Amniotic stem cell (primary cell): ENCODE measurements around the gene ELFN1.
"Not testable (repeated sequence)": the region's sequence is repeated elsewhere in the genome, so short reads cannot be mapped to it uniquely, and the experiment has no call there.

ENCODE experiments used
- DNase-seq: peaks from one replicate; lab custom pipeline; 2025; lab: John Stamatoyannopoulos, UW

ELFN1 gene

DNA sequence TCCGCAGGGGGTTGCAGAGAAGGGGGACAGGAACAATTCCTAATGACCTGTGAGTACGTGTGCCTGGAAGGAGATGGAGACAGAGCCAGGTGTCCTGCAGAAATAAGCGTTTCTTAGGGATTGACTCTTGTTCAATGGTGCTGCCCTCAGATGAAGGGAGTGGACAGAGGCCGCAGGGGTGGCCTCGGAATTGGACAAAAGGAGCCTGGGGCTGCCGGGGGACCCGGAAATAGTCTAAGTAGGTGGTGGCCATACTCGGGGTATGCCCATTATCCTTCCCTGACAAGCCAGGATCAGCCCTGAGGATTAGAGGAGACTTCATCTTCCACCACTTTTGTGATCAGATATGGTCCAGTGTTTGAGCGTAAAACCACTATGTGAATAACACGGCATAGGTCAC is 39.2 kb downstream of the ELFN1 start:
- DNase-seq: no peak

DNA sequence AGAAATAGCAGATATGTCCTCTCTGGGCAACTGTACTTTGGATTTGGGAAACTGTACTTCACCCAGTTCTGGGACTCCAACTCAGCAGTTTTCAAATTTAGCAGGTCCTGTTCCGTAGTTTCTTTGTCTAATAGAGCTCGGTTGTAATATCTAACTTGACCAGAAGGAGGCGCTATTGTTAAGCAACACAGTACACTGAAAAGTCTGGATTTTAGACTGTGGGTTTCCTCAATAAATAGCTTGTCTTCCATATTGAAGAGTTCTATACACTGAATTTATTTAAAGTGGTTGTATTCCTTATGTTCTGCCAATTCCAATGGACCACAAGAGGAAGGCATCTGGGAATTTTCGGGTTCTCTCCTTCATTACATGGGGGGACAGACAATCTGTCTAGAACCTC is 39.8 kb downstream of the ELFN1 start:
- DNase-seq: no peak

DNA sequence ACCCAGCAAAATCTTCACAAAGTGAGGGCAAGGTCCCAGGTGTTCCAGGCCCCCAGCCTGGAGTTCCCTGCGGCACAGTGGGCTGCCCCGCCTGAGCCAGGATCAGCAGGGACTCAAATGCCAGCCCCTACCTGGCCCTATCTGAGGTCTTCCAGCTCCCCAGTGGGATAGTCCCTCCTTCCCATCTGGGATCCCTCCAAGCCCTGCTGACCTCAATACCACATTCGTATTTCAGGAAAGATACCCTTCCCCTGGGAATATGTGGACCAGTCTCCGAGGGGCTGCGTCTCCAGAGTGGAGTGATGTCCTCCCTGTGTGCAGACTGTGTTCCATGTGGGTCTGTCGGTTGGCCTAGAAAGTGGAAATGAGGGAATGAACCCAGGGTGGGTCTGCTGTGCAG is 40.9 kb downstream of the ELFN1 start:
- no peak for DNase-seq

DNA sequence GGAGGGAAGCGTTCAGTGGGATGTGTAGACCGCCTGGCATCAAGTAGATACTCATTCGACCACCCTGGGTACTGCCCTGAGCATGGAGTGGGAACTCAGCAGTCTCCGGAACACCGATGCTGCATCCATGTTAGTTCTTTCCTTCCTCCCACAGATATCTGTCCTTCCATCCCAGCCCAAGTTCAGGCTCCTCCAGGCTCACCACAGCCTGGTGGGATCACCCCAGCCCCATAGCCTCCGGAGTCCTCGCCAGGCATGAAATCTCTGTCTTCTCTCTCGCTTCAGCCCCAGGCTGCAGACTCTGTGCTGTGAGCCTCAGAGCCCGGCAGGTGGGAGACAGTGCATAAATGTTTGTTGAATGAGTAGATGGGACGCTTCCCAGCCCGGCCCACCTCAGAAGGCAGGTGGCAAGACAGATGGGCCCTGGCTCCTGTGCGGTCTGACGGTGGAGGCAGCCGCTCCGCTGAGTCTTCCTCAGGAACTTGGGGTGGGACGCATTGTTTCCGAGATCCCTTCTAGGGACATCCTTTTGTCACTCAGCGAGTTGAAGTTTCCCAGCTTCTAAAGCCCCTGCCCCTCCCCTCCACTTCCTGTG is 42.9 kb downstream of the ELFN1 start:
- no peak for DNase-seq

DNA sequence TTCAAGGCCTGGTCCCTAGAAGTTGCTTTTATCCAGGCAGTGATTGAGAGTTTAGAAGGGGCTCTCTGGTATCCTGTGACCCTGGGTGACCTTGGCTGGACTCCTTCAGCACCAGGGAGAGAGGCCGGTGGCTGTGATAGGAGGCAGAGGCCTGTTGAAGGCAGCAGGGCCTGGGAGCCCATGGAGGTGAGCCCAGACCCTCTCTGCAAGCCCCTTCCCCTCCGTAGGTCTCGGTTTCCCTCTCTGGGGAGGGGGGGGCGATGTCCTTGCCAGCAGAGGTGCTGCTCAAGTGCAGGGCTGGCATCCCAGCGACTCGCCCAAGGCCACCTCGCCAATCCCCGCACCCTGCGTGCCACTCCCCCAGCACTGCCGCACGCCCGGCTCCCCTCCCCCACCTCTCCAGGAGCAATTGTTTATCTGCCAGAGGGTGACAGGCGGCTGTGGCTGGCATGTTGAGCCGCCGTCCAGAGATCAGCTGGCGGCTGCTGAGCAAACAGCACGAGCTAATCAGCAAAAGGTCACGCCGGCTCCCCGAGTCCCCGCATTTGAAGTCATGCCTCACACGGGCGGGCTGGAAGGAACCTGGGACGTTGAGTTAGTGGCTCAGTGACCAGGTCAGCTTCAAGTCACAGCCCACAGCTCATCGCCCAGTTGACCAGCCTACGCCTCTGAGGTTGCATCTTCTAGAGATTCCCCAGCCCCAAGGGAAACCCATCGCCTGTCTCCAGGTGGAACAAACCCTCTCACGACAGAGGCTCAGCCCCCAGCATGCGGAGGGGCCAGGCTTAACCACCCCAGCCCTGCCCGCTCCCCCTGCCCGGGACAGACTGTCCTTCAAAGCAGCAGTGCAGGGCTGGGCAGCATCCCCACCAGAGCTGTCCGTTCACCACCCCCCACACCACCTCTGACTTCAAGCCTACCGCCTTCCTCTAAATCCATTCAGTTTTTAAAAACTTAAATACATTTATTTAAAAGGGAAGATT is 43.7 kb downstream of the ELFN1 start:
- DNase-seq: no peak

DNA sequence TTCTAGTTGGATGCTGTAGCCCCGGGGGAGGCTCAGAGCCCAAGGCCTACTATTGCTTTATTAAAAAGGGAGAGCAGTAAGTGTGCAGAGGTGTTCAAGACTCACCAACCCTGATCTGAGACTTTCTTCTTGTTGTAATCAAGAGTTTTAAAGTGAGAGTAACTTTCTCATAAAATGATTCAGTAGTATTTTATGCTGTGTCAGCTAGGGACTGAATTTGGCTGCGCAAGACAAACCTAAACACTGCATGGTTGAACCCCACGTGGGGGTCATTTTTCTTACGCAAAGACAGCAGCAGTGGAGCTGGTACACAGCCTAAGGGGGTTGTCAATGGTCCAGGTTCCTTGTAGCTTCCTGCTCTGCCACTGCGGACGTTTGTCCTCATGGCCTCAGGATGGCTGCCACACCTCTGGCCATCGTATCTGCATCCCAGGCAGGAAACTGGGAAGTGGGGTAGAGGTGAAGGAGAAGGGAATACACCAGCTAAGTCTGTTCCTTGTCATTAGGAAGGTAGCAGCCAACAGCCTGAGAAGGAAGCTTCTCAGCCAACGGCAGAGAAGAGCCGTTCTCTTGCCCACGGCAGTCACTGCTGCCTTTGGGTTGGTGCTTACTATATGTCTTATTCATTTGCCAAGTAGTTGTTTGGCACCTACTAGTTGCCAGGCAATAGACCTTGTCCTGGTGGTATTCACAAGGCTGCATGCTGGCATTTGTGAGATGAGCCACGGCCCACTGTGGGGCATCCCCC is 44.7 kb downstream of the ELFN1 start:
- no peak for DNase-seq

DNA sequence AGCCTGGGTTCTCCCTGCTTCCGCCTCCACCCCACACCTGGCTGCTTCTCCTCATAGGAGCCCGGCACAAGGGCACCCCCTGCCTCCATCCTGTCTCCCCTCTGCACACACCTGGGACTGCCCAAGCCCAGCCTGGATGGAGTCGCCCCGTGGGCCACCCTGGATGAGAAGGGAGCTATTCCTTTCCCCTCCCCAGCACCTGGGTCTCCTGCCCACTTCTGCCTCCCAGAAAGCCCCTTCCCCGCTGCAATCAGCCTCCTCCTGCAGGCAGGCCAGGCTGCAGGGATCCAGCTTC is 45.2 kb downstream of the ELFN1 start:
- no peak for DNase-seq

DNA sequence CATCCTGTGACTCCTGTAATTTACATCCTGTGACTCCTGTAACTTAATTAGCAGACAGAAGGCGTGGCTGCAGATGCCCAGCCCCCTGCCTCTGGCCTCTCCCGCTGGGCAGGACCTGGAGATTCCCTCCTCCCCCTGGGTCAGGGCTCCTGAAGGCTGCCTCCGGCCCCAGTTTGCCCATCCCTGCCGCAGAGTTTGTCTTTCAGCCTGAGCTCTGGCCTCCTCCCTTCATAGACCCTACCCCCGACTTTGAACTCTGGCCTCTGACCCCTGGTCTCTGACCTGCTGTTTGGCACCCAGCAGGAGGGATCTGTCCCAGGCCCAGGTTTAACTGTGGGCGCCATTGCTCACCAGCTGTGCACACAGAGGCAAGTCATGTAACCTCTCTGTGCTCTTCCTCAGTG is 45.6 kb downstream of the ELFN1 start:
- no peak for DNase-seq

DNA sequence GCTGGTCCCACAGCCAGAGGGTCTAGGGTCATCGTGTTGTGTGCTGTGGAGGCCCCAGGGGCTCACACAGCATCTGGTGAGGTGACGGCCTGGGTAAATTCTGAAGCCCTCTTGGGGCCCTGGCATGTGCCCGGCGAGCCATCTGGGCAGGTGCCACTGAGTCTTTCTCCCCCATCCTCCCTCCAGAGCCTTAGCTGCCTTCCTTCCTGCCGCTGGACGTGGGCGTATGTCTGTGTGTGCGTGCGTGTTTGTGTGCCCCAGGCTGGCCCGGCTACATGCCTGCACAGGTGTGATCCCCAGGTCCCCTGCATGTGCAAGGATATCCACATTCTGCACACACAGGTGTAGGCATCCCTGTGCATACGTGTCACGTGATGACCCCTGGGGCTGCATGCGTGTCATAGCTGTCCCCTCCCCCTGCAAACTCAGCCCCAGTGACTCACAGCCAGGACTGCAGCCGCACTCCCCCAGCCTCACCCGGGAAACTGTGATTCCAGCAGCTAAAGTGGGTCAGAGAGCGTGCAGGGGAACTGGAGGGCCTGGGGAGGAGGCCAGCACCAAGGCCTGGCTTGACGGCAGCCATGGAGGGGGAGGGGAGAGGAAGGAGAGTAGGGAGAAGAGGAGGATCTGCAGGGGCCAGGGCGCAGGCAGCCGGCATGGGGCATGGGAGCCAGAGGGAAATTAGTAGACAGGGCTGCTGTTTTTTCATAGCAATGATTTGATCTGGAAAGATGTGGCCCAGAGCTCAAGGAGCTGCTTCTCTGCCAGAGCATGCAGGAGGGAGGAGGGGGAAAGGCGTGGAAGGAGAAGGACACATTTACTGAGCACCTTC is 46.4 kb downstream of the ELFN1 start:
- no peak for DNase-seq

DNA sequence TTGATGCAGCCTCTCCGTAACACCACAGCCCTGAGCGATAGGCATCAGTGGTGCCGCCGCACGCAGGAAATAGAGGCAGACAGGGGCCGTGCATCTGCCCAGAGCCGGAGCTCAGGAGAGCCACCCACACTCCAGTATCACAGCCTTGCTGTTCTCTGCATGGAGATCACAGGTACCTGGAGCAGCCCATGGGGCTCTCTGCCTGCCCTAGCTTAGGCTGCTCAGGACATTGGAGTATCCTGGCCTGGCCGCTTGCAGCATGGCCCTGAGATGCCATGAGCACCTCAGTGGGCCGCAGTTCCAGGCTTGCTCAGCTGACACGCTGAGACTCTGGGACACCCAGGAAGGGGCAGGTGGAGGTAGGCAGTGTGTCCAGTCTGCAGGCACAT is 47.0 kb downstream of the ELFN1 start:
- no peak for DNase-seq

DNA sequence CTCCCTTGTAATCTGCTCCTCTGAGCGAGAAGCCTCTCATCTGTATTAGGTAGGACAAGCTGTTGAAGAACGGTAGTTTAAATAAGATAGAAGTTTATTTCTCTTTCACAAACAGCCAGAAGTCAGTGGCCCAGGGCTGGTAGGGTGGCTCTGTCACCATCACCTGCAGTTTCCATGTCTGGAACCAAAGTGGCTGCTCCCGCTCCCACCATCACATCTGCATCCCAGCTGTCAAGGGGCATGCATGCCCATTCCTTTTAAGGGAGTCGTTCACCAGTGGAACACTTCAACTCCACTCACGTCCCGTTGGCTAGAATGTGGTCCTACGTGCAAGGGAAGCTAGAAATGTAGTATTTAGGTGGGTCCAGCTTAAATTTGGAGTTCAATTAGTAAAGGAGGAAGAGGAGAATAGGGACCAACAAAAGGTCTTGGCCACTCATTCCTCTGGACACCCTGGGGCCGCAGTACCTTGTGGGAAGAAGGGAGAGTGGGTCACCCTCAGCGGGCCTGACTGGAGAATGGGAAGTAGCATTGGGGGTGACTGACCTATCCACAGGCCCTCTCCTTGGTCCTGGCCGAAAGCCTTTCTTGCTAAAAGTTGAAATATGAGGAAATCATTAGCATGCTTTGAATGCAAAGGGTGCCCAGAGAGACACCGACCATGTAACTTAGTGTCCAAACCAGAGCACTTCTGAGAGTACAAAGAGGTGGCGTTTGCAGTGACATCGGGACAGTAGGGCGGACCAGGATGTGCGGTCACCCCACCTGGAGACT is 48.0 kb downstream of the ELFN1 start:
- no peak for DNase-seq

DNA sequence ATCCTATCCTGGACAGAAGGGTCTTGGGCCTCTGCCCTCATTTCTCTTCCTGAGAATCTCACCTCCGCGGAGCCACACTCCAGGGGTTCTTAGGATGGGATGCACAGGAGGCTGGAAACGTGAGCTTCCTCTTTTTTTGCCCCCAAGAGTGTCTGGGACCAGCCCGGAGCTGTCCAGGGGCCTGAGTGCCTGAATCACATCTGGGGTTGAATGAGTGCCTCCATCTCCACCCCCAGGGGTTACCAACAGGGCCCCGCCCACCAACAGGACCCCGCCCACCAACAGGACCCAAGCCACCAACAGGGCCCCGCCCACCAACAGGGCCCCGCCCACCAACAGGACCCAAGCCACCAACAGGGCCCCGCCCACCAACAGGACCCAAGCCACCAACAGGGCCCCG is 48.8 kb downstream of the ELFN1 start:
- not testable (repeated sequence) for DNase-seq

DNA sequence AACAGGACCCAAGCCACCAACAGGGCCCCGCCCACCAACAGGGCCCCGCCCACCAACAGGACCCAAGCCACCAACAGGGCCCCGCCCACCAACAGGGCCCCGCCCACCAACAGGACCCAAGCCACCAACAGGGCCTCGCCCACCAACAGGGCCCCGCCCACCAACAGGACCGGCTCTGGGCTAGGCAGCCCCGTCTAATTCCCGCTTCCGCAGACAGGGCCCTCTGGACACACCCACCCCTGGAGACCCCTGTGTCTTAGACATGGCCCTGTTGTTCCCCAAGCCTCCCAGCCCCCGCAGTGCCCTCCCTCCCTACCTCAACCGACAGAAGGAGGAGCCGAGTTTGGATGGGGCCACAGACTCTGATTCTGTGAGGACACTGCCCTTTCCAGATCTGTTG is 49.2 kb downstream of the ELFN1 start:
- DNase-seq: not testable (repeated sequence)

DNA sequence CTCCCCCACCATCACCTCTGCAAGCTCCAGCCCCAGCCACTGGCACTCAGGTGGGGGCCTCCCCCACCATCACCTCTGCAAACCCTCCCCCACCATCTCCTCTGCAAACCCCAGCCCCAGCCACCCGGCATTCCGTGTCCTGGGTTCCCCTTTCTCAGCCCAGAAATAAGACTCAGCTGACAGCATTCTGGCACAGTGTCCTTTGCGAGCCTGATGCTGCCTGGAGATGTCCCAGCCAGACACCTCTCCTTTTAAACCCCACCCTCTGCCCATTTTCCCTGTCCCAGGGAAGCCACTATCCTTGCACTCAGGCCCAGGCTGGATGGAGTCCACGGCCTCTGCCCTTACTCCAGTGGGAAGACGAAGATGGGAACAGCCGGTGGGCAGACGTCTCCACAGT is 49.8 kb downstream of the ELFN1 start:
- no peak for DNase-seq

DNA sequence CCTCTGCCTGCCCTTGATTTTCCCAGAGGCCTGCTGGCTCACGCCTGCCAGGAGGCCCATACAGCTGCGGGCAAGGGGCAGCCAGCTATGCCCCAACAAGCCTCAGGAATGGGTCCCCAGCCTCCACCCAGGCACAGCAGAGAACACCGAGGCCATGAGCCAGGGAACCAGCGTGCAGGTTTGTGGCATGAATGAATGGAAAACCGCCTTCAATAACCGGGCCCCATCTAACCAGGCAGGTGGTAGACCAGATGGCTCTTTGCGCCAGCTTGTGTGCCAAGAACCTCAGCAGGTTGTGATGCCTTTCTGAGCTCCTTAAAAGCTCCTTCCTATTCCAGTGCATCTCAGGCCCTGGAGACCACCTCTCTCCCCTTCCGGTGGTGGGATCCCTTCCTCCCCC is 50.2 kb downstream of the ELFN1 start:
- no peak for DNase-seq

DNA sequence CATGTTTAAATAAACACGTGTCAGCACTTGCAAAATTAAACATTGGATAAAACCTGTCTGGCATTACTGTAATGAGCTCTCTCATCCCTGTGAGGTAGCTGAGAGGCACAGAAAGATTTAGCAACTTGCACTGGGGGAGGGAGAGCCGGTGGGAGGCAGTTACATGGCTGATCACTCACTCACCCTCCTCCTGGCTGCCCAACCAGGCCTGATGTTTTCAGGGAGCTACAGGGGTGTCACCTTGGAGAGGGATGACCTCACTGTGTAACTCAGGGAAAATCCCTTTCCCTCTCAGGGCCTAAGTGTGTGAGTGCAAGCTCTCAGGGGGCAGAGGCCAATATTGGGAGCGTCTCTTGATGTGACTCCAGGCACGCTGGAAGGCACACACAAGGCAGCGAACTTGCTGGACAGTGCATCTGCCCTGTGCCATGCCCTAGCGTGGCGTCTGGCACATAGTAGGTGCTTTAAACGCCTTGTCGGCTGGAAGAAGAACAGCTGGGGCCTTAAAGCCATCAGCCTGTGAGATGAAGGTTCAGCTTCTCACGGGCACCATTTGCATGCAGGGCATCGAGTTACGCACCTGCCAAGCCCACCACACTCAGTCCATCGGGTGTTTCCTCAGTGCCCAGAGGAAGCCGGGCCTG is 51.1 kb downstream of the ELFN1 start:
- DNase-seq: no peak

DNA sequence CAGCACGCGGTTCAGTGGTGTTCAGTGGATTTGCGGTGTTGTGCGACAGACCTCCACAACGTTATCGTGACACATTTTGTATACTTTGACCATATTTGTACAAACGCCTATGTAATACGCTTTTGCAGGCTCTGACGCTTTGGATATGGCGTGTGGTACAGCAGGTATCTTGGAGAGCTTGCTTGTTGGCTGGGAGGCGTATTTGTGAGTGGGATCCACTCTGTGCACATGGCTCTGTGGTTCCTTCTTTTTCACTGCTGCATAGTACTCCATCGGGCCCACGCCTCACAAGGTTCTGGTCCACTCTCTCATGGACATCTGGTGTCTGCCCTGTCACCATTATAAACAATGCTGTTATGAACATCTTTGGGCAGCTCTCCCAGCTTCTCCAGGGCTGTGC is 53.2 kb downstream of the ELFN1 start:
- no peak for DNase-seq

DNA sequence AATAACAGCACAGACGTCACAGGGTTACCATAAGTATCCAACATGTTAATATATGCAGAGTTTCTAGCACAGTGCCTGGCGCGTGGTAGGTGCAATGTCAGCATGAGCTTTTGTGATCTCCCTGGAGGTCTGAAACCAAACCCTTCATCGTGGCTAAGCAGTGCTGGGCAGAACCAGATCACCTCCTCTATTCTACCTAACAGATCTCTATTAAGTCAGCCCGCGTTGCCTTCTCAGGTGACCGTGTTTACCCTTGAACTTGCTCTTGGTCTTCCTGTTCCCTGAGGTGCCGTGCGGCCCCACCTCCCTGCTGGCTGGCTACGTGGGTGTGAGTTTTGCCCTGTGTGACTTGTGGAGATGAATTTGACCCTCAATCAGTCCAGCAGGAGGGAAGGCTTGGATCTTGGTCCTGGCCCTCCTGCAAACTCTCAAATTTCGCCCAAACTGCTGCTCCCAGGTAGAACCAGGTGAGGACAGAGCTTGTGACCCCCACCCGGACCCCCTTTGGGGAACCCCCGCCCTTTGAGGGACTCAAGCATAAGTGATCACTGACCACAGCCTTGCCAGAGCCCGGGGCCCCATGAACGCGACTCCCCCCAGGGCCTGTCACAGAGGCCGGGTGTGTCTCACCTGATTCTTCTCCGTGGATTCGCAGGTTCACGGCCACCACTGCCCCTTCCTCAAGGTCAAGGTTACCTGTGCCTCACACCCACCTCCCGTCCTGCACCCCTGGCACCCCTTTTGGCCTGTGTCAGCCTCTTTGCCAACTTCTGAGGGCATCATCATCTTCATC is 54.2 kb downstream of the ELFN1 start:
- no peak for DNase-seq

DNA sequence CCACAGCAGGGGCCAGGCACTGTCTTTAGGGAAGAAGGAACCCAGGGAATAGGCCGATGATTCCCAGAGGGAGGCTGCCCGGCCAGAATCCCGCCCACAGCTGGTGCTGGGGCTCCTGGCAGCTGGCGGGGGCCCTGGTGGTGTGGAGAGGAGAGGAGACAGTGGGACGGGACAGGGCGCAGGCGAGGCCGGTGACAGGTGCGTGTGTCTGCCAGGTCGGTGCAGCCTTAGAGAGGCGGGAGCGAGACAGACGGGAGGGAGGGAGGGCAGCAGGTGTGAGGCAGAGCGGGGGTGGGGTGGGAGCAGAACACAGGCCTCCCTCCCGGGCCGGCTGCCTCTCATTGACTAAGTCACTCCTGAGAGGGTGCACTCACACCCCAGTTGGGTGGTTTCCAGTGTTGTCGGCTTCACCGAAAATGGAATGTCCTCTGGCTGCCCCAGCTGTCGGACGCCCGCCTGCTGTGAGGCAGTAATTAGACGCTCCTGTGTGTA is 55.2 kb downstream of the ELFN1 start:
- DNase-seq: no peak
